Measurements from ENCODE around the gene BTBD9. TPM values are rescaled to one million over a fixed set of nuclear protein-coding genes. Genes with fewer than 3 reads are reported as not detected.

Gene BTBD9
- polyA plus RNA-seq, 1 experiment = 5.4 TPM

GRCh38 chr6:38599261-38599660 is 40.5 kb downstream of the BTBD9 start:
- H3K27me3 ChIP-seq (ENCODE audit: control insufficient read depth, insufficient read depth, low read length) = no peaks in the 10 kb centered on the region
- CTCF ChIA-PET = interaction anchor here (0.6 to 1.3 kb wide), 3 partner anchors 11 to 29 kb away, joined by 3 read pairs; no protein-coding TSS in a partner anchor
- H3K4me3 ChIP-seq (ENCODE audit: low read depth, low read length) = no peak overlapping the region
- no peak for DNase-seq (ENCODE audit: low read depth)
- TF ChIP-seq, protein P1, sequence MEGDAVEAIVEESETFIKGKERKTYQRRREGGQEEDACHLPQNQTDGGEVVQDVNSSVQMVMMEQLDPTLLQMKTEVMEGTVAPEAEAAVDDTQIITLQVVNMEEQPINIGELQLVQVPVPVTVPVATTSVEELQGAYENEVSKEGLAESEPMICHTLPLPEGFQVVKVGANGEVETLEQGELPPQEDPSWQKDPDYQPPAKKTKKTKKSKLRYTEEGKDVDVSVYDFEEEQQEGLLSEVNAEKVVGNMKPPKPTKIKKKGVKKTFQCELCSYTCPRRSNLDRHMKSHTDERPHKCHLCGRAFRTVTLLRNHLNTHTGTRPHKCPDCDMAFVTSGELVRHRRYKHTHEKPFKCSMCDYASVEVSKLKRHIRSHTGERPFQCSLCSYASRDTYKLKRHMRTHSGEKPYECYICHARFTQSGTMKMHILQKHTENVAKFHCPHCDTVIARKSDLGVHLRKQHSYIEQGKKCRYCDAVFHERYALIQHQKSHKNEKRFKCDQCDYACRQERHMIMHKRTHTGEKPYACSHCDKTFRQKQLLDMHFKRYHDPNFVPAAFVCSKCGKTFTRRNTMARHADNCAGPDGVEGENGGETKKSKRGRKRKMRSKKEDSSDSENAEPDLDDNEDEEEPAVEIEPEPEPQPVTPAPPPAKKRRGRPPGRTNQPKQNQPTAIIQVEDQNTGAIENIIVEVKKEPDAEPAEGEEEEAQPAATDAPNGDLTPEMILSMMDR (IDR thresholded peaks at IDR 0.05; ENCODE audit: insufficient read depth, low read depth, low read length) = no peak
- no peaks in the 10 kb centered on the region for H3K36me3 ChIP-seq (ENCODE audit: control insufficient read depth, insufficient read depth, low read length)
- POLR2A ChIA-PET = no interaction called here

GRCh38 chr6:38593998-38594665 is 45.6 kb downstream of the BTBD9 start:
- TF ChIP-seq, protein P1 (IDR thresholded peaks at IDR 0.05; ENCODE audit: insufficient read depth, low read depth, low read length) = no peak
- ChIA-PET POLR2A (no interaction called here), CTCF (interaction anchor here (0.7 kb wide), 1 partner anchor 25 kb away, joined by 3 read pairs; no protein-coding TSS in a partner anchor)
- Histone ChIP-seq H3K36me3 (ENCODE audit: control insufficient read depth, insufficient read depth, low read length) (no peaks in the 10 kb centered on the region; the same call in 1 of the 2 replicates), H3K4me3 (ENCODE audit: low read depth, low read length) (no peak overlapping the region), H3K27me3 (ENCODE audit: control insufficient read depth, insufficient read depth, low read length) (no peaks in the 10 kb centered on the region)
- DNase-seq (ENCODE audit: low read depth) = no peak

DNA sequence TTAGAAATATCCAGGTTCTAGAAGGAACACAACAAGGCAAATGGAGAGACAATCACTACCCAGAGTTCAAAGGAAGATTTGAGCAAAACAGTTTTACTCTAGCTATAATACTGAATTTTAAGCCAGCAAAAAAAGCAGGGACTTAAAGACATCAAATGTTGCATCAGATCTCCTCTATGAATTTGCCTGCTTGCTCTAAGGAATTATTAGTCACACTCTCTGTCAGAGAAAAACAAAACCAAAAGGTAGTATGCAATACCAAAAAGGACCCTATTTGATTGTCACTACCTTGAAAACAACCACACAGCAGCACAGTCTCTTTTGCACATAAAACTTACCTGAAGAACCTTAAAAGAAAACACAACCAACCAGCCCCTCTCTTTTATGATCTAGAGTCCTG is 46.3 kb downstream of the BTBD9 start:
- TF ChIP-seq, protein P1 (IDR thresholded peaks at IDR 0.05; ENCODE audit: insufficient read depth, low read depth, low read length) = no peak
- no peaks in the 10 kb centered on the region for H3K27me3 ChIP-seq (ENCODE audit: control insufficient read depth, insufficient read depth, low read length)
- H3K4me3 ChIP-seq (ENCODE audit: low read depth, low read length) = no peak overlapping the region
- no peaks in the 10 kb centered on the region; the same call in 1 of the 2 replicates for H3K36me3 ChIP-seq (ENCODE audit: control insufficient read depth, insufficient read depth, low read length)
- POLR2A ChIA-PET = no interaction called here
- no peak for DNase-seq (ENCODE audit: low read depth)
- CTCF ChIA-PET = interaction anchor here (0.7 kb wide), 2 partner anchors 24 to 361 kb away, joined by 3 read pairs; no protein-coding TSS in a partner anchor

GRCh38 chr6:38591439-38591838 is 48.3 kb downstream of the BTBD9 start:
- CTCF ChIA-PET = no interaction called here
- no peak for DNase-seq (ENCODE audit: low read depth)
- H3K27me3 ChIP-seq (ENCODE audit: control insufficient read depth, insufficient read depth, low read length) = no peaks in the 10 kb centered on the region
- TF ChIP-seq, protein P1 (IDR thresholded peaks at IDR 0.05; ENCODE audit: insufficient read depth, low read depth, low read length) = no peak
- H3K36me3 ChIP-seq (ENCODE audit: control insufficient read depth, insufficient read depth, low read length) = no peaks in the 10 kb centered on the region; the same call in 1 of the 2 replicates
- H3K4me3 ChIP-seq (ENCODE audit: low read depth, low read length) = no peak overlapping the region
- POLR2A ChIA-PET = no interaction called here

DNA sequence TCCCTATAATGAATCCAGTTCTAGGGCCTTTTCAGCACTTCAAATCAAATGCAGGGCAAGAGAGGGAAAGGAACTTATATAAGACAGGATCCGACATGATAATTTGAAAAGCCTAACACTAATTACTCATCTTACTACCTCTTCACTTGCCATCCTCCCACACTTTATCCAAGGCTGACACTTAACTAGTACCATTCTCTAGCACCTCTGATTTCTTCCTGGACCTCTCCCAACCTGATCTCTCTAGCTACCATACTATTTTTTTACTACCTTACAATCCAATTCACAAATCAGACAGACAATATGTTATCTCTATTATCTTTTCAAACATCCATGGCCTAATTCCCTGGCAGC is 50.4 kb downstream of the BTBD9 start:
- Histone ChIP-seq H3K36me3 (ENCODE audit: control insufficient read depth, insufficient read depth, low read length) (no peaks in the 10 kb centered on the region; the same call in 1 of the 2 replicates), H3K27me3 (ENCODE audit: control insufficient read depth, insufficient read depth, low read length) (no peaks in the 10 kb centered on the region), H3K4me3 (ENCODE audit: low read depth, low read length) (no peak overlapping the region)
- ChIA-PET CTCF (interaction anchor here (0.7 kb wide), 1 partner anchor 796 kb away, joined by 3 read pairs; no protein-coding TSS in a partner anchor), POLR2A (no interaction called here)
- no peak for DNase-seq (ENCODE audit: low read depth)
- TF ChIP-seq, protein P1 (IDR thresholded peaks at IDR 0.05; ENCODE audit: insufficient read depth, low read depth, low read length) = no peak

All from BJ (cell line).